Measurements from ENCODE around the gene IFT57.

IFT57 gene

DNA sequence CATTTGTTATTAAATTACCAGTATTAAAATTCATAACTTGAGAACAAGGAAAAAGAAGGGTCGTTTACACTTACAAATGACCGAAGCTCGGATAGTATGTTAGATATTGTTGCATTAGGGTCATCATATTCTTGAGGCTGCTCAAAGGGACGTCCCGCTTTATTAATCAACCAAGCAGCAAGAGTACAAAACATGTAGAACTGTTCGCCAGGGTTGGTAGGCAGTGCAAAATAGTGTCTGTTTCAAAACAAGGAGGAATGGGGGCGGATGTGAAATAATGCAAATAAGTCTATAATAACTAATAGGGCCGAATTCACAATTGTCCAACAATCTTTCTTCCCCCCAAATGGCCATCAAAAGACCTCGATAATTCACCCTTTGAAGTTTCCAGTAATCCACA lies 2.9 kb downstream of the IFT57 start:
- DNase-seq (ENCODE audit: low read depth in 2 of 2), result no peak

DNA sequence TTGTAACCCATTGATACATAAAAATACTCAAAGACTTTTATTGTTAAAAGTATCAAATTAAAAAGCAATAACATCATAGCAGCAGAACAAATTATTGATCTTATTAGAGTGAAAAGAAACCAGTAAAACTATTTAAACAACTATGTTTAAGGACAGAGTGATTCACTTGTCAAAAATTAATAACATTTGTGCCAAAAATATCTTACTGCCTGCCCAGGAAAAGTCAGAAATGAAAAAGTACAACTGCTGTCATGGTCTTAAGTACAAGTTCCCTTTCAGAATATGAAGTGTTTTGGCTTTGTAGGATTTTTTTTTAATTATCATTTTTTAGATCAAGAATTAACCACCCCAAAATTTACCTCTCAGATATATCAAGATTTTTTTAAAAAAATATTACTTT lies 3.4 kb downstream of the IFT57 start:
- DNase-seq (ENCODE audit: low read depth in 2 of 2), result no peak

DNA sequence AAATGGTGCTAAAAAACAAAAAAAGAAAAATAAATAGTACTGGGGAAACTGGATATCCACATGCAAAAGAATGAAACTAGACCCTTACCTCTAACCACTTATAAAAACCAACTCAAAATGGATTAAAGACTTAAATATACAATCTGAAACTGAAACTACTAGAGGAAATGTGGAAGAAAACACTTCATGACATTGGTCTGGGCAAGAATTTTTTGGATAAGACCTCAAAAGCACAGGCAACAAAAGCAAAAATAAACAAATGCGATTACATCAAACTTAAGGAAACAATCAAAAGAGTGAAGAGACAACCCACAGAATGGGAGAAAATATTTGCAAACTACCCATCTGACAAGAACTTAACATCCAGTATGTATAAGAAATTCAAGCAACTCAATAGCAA lies 6.4 kb downstream of the IFT57 start:
- DNase-seq (ENCODE audit: low read depth in 2 of 2), result no peak

DNA sequence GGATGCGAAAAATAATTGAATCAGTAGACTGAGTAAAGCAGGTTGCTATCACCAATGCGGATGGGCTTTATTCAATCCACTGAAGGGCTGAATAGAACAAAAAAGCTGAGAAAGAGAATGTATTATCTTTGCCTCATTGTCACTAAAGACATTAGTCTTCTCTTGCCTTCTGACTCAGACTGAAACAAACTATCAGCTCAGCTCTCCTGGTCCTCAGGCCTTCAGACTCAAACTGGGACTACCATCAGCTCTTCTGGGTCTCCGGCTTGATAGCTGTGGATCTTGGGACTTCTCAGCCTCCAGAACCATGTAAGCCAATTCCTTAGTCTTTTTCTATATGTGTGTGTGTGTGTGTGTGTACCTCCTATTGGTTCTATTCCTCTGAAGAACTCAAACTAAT lies 12.6 kb downstream of the IFT57 start:
- DNase-seq (ENCODE audit: low read depth in 2 of 2), result no peak

DNA sequence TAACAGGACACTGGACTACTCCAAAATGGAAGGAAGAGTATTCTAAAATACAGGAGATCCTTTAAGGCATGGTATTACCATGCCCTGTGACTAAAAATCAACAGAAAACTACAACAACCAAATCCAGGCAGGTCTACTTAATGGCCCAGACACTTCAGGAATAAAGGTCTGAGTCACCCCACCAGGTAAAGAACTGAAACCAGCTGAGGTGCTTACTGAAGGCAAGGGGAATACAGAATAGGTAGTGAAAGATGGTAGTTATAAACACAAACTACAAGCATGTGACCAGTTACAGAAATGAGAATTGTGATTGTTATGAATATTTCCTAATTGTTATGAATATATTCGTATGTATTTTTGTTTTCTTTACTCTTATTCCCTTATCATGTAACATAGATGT lies 13.4 kb downstream of the IFT57 start:
- no peak for DNase-seq (ENCODE audit: low read depth in 2 of 2)

DNA sequence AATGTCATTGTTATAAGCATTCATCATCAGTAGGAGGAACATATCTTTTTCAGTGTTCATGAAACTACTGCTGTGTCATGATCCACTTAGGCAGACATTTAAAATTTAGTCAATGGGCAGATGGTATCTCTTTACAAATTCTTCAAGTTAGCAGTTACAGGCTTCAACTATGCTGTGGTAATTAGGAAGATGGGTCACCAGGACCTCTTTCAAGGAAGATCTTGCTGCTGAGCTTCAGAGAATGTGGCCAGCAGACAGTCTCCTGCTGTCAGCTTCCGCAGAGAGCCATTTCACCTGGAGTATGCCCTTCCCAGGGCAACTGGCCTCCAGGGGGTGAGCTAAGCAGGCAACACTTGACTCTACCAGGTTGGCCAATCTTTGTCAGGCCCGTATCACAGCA lies 19.4 kb downstream of the IFT57 start:
- DNase-seq (ENCODE audit: low read depth in 2 of 2), result no peak

DNA sequence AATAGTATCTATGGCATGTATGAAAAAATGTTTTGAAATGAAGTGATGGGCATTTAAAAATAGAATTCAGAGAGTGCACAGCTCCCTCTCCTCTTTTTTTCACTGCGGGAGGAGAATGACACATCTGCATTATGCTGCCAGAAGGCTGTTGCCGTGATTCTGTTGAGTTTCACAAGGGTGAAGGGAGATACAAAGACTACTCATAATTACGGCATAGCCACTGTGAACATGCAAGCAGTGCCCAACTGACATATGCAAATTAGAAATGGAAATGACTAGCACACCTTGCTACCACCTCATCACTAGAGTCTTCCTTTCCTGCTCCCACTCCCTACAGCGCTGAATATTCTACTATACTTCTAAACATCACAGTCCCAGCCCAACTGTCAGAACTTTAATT lies 20.1 kb downstream of the IFT57 start:
- no peak for DNase-seq (ENCODE audit: low read depth in 2 of 2)

DNA sequence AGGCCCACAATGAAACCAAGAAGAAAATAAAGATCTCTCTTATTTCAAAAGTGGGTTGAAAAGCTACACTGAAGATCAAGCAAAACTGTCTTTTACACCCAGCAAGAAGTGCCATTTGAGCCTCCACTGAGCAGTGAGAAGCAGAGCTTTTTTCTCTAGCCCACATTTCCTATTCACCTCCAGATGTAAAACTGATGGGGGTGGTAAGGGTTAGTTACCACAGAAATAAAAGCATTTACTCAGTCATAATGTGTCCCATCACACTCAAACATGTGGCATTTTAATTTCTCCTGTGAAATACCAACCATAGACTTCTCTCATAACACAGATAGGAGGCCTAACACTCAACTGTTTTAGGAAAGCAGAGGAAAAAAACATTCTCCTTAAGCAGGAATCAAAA lies 21.0 kb downstream of the IFT57 start:
- DNase-seq (ENCODE audit: low read depth in 2 of 2), result no peak

DNA sequence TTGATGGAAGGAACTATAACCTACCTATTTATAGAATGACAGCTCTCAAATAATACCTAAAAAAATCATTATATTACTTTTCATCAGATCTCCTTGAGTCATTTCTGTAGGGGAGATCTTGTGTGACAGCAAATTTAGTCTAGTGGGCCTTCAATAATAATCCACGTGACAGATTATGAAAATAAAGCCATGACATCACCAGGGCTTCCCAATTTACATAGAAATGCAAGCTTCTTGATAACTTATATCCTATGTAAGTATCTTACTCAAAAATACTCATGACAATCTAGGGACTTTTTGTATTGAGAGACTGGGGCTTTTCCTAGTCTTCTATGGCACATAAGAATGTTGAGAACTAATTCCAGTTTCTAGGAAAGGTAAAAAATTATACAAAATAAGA lies 21.6 kb downstream of the IFT57 start:
- DNase-seq (ENCODE audit: low read depth in 2 of 2), result no peak

DNA sequence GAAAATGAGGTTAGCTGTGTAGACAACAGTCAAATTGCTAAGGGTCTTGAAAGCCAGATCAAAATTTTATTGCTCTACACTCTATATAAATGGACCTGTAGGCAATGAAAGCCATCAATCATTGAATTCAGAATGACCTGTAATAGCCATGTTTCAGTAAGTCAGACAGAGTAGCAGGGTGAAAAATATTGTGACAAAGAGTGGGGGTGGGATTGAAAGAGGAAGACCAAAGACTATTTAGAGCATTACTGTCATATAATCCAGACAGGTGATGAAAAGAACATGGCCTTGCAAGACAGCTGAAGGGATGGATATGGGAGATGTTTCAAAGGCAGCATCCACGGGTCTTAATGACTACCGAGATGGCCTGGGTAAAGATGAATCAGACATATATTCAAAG lies 22.2 kb downstream of the IFT57 start:
- DNase-seq (ENCODE audit: low read depth in 2 of 2), result no peak

DNA sequence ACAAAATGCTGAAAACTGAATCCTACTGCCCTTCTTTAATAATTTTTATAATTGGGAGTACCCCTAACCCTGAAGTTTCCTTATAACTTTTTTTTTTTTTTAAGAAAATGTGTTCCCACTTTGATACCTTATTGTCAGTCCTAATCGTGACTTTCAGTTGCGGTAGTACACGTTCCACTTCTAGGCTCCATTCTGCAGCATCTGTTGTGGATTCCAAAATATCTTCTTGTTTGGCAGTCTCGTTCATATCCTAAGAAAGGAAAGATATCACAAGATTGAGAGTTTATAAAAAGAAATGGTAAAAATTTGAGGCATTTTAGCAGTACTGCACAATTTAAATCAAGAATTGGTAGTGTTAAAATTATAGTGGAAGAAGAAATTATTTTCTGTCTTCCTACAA lies 30.8 kb downstream of the IFT57 start:
- DNase-seq (ENCODE audit: low read depth in 2 of 2), result no peak

DNA sequence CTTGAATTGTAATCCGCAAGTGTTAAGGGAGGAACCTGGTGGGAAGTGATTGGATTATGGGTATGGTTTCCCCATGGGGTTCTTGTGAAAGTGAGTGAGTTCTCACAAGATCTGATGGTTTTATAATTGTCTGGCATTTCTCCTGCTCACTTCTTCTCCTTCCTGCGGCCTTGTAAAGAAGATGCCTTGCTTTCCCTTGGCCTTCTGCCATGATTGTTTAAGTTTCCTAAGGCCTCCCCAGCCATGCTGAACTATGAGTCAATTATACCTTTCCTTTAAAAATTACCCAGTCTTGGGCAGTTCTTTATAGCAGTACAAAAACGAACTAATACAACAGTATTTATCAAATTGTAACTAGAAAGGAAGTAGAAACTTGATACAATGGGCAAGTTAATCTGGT lies 31.9 kb downstream of the IFT57 start:
- no peak for DNase-seq (ENCODE audit: low read depth in 2 of 2)

DNA sequence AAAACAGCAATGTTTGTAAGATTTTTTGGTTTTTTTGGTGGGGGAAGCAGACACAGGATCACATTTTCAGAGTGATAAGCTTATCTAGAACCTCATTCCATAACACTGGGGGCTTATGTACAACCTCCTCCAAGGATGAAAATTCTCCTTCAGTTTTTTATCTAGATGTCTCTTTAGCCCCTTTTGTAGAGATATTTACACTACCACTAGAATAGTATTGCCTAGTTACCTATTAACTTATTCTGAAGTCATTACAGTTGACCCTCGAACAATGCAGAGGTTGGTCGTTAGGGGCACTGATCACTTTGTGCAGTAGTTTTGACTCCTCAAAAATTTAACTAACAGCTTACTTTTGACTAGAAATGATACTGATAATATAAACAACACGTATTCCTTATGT lies 32.8 kb downstream of the IFT57 start:
- no peak for DNase-seq (ENCODE audit: low read depth in 2 of 2)

DNA sequence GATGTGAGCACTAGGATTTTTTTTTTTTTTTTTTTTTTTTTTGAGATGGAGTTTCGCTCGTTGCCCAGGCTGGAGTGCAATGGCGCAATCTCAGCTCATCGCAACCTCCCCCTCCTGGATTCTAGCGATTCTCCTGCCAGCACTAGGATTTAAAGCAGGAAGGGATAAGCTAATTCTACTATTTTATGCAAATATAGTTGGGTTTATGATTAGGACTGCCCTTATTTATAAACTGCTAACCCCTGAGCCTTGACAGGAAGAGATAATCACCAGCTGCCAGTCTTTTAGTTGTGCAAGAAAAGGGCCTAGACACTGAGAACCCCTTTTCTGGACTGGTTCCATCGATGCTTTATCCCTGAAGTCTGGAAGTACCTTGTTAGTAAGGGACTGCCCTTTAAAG lies 36.7 kb downstream of the IFT57 start:
- DNase-seq (ENCODE audit: low read depth in 2 of 2), result no peak

DNA sequence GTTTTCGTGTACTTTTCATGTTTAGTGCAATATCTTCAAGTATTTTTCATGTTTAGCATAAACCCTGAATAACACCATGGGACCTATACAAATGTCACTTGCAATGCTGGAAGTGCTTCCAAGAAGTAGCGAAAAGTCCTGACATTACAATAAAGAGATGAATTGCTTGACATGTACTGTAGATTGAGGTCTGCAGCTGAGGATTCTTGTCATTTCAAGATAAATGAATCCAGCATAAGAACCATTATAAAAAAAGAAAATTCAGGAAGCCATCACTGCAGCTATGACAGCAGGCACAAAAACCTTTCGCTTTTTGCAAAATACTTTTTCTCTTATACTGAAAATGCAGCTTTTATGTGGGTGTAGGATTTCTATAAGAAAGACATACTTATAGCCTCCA lies 37.4 kb downstream of the IFT57 start:
- no peak for DNase-seq (ENCODE audit: low read depth in 2 of 2)

DNA sequence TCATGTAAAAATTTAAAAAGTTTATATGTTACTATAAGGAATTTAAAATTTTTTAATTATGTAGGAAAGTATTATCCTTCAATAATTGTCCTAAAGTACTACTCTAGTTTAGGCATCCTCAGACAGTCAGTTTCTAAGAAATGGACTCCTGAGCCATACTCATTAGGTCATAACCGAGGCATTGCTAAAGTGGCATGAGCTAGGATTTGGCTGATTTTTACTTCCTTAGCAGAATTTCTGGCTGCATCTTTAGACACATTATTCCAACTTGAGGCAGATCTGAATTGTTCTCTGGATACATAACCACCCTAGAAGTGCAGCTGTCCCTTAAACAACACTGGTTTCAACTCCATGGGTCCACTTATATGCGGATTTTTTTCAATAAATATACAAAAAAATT lies 38.3 kb downstream of the IFT57 start:
- no peak for DNase-seq (ENCODE audit: low read depth in 2 of 2)

DNA sequence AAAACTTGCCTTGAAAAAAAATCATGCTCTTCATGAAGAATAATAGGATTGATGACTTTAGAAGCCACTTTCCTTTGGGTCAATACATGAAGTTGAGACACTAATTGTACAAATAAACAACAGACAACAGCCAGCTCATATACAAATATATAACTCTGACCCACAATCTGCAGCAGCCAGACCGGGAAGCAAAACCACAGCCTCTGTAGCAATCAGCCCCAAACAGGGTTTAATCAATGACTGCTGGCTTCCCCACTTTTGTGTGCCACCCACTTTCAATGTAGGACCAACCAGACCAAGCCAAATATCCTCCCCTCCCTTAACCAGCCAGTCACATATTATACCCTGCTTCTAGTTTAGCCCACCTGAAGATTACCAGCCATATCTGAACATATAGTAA lies 39.0 kb downstream of the IFT57 start:
- no peak for DNase-seq (ENCODE audit: low read depth in 2 of 2)

DNA sequence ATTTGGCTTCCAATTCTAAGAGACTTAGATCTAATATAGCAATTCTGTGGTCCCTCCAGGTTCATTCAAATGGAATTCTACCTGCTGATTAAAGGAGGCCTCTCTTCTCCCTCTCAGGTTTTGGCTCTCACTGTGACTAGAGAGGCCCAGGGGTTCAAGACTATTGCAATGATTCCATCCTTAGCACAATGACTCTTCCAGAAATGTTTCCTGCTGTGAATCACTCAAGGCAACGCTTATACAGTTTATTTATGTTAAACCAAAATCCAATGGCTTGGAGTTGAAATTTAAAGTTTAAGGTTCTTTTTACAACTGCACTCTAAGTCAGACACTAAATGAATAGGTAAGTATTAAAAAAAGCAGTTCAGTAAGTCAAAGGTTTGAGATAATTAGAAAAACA lies 39.9 kb downstream of the IFT57 start:
- no peak for DNase-seq (ENCODE audit: low read depth in 2 of 2)

DNA sequence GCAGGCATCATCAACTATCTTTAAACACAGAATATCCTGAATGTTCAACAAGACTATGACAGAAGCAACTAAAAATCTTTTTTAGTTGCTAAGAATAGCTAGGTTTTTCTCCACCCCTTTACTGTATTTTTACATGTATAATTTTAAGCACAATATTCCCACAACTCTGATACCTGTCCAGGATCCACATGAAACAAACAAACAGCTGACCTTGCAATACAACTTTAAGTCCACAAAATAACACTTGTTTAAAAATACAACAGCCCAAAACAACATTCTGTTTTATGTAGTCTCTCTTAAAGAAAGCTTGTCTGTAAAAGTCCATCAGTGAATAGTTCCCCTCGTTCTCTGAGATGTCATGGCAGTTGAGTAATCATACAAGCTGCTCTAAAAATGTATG lies 41.1 kb downstream of the IFT57 start:
- DNase-seq (ENCODE audit: low read depth in 2 of 2), result no peak

DNA sequence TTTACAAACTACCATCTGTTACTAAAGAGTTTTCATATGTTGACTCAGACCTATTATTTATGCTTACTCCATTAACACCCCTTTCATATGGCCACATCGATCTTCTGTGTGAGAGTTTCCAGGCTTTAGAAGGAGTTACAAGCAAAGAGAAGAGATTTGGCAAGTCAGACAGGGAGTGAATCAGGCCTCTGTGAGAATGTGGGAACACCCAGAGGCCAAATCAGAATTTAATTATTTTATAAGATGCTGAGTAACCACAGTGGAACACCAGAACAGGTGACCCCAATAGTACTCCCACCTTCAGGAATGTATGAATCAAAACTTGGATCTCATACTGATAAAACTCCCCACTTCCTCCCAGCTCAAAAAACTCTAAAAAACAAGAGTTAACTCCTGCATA lies 42.0 kb downstream of the IFT57 start:
- no peak for DNase-seq (ENCODE audit: low read depth in 2 of 2)

DNA sequence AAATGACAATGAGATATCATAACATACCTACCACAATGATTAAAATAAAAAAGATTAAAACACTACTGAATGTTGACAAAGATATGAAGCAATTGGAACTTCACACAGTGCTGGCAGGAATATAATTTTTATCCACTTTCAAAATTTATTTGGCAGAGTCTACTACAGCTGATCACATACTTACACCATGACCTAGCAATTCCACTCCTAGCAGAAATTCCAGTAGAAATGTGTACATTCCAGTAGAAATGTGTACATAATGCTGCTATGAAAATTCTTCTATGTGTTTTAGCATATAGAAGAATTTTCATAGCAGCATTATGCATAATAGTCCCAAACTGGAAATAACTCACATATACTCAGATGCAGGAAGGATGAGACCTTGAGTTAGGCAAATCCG lies 43.5 kb downstream of the IFT57 start:
- DNase-seq (ENCODE audit: low read depth in 2 of 2), result no peak

DNA sequence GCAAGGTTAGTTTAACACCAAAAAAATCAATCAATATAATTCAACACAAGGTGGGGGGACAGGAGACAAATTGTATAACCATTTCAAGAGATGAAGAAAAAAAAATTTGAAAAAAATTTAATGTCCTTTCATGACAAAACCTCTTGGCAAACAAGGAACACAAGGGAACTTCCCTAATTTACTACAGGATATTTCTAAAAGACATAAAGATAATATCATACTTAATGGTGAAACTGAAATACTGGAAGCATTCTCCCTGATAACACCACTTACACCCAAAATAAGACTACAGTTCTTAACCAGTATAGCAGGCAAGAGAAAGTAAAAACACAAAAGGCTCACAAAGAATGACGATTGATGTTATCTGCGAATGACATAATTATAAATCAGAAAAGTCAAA lies 44.7 kb downstream of the IFT57 start:
- DNase-seq (ENCODE audit: low read depth in 2 of 2), result no peak

DNA sequence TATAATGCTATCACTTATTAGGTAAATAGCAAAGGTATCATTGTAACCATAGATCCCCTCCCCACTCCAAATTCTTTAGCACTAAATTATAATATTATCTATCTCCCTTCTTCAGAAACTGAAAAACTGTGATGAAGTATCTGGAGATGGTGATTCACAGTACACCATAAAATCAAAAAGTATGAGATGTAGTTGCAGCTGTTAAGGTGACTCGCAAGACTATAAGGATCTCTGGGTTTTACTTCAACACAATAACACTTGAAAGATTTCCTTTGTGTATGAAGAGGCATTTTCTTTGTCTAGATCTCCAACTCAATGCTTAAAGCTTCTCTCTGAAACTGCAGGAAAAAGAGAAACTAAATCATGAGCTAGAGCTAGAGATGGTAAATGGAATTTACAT lies 46.9 kb downstream of the IFT57 start:
- no peak for DNase-seq (ENCODE audit: low read depth in 2 of 2)

DNA sequence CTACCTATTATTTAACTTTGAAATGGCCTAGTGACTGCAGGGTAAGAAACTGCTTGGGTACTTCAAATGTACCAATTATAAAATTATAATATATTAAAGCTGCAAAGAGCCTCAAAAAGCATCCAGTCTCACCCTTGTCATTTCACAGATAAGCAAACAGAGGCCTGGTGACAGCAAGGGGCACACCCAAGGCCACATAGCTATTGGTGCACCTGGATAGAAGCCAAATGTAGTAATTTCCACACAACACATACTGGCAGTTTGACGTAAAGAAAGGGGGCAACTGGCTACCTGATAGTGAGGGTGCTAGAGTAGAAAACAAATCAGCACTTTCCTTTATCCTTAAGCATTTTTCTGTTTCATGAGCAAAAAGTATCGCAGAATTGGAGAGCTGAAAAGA lies 51.1 kb downstream of the IFT57 start:
- DNase-seq (ENCODE audit: low read depth in 2 of 2), result no peak

DNA sequence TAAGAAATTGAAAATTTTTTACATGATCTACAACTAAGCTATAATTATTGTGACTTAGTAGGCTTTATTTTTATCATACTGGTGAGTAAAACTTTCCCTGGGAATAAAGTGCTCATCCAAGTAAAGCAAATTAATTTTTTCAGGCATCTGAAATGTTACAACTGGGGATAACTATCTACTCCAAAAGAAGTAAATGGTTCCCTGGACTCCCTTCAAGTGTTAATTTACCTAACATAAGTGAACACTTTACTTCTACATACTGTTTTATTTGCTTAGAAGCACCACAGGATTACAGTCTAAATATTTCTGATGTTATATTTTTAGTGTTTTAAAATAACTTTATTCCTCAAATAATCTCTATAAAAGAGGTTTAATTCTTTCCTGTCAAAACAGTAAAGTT lies 57.8 kb downstream of the IFT57 start:
- DNase-seq (ENCODE audit: low read depth in 2 of 2), result no peak

All from stimulated activated CD8-positive, alpha-beta memory T cell treated with anti-CD3 and anti-CD28 coated beads, Interleukin-15, amount 100 ng/mL, for 4 hours (primary cell).